ENCODE results near the gene IKZF4. TPM values are rescaled to one million over a fixed set of nuclear protein-coding genes. Genes with fewer than 3 reads are reported as not detected.

Gene IKZF4
- polyA plus RNA-seq, 1 donor (not counting 4 experiments of a cell fraction or from before 2014, with no cell fraction given) = 1.1 TPM

- Histone ChIP-seq H4K20me1 (ENCODE audit: control insufficient read depth, extremely low read depth, insufficient read depth, low read length) (no peaks in the 10 kb centered on the region), H3K27ac (ENCODE audit: control insufficient read depth, insufficient read depth, low read length) (no peak overlapping the region), H3K9me1 (ENCODE audit: control insufficient read depth, extremely low read depth, insufficient read depth, low read length) (no peaks in the 10 kb centered on the region), H3K9me3 (ENCODE audit: control insufficient read depth, low read depth, low read length) (no peaks in the 10 kb centered on the region), H3K27me3 (ENCODE audit: control insufficient read depth, extremely low read depth, insufficient read depth, low read length) (no peaks in the 10 kb centered on the region), H3K36me3 (ENCODE audit: control insufficient read depth in 2 of 2, extremely low read depth in 1 of 2, insufficient read depth in 2 of 2, low read length in 2 of 2) (peaks cover 41 to 42% of the 10 kb centered on the region in 2 experiments), H3K4me1 (ENCODE audit: control insufficient read depth, extremely low read depth, insufficient read depth, low read length) (no peaks in the 10 kb centered on the region), H3K79me2 (ENCODE audit: control insufficient read depth, insufficient read depth, low read length) (no peaks in the 10 kb centered on the region), H2AFZ (ENCODE audit: control insufficient read depth, low read length) (no peak overlapping the region), H3K4me2 (ENCODE audit: control insufficient read depth, extremely low read depth, insufficient read depth, low read depth, low read length) (no peak overlapping the region), H3K4me3 (ENCODE audit: control insufficient read depth in 2 of 3, extremely low read depth in 1 of 3, insufficient read depth in 2 of 3, low read depth in 1 of 3, low read length in 3 of 3) (no peak overlapping the region), H3K9ac (ENCODE audit: control insufficient read depth, extremely low read depth, insufficient read depth, low read length) (no peak overlapping the region)
- dilution Hi-C loops (cut with MboI; ENCODE audit: extremely low pct_ligation_motif_present, low sequenced_read_pairs) = no loop called here
- DNase-seq (ENCODE audit: low read depth, low spot score) (no peak), FAIRE-seq (no peak)
- TF ChIP-seq EZH2 (IDR thresholded peaks at IDR 0.05; ENCODE audit: low read length) (no peak), CTCF (optimal IDR thresholded peaks at IDR 0.05 in 1 of 3, IDR thresholded peaks at IDR 0.05 in 1 of 3, conservative IDR thresholded peaks at IDR 0.05 in 1 of 3; ENCODE audit: extremely low read depth in 1 of 3, insufficient read depth in 2 of 3, low read length in 3 of 3) (no peak)
These were observed 29.7 kb upstream of the IKZF4 start for GRCh38 chr12:55991110-55991509.

GRCh38 chr12:55993230-55993853 lies 27.5 kb upstream of the IKZF4 start:
- Histone ChIP-seq H3K27ac (ENCODE audit: control insufficient read depth, insufficient read depth, low read length) (no peak overlapping the region), H3K36me3 (ENCODE audit: control insufficient read depth in 2 of 2, extremely low read depth in 1 of 2, insufficient read depth in 2 of 2, low read length in 2 of 2) (peaks cover 37 to 41% of the 10 kb centered on the region in 2 experiments), H4K20me1 (ENCODE audit: control insufficient read depth, extremely low read depth, insufficient read depth, low read length) (no peaks in the 10 kb centered on the region), H3K9me3 (ENCODE audit: control insufficient read depth, low read depth, low read length) (no peaks in the 10 kb centered on the region), H3K4me2 (ENCODE audit: control insufficient read depth, extremely low read depth, insufficient read depth, low read depth, low read length) (no peak overlapping the region), H2AFZ (ENCODE audit: control insufficient read depth, low read length) (no peak overlapping the region), H3K9me1 (ENCODE audit: control insufficient read depth, extremely low read depth, insufficient read depth, low read length) (no peaks in the 10 kb centered on the region), H3K9ac (ENCODE audit: control insufficient read depth, extremely low read depth, insufficient read depth, low read length) (no peak overlapping the region), H3K27me3 (ENCODE audit: control insufficient read depth, extremely low read depth, insufficient read depth, low read length) (no peaks in the 10 kb centered on the region), H3K79me2 (ENCODE audit: control insufficient read depth, insufficient read depth, low read length) (no peaks in the 10 kb centered on the region), H3K4me1 (ENCODE audit: control insufficient read depth, extremely low read depth, insufficient read depth, low read length) (peaks cover 6% of the 10 kb centered on the region), H3K4me3 (ENCODE audit: control insufficient read depth in 2 of 3, extremely low read depth in 1 of 3, insufficient read depth in 2 of 3, low read depth in 1 of 3, low read length in 3 of 3) (no peak overlapping the region)
- no peak for DNase-seq (ENCODE audit: low read depth, low spot score)
- dilution Hi-C loops (cut with MboI; ENCODE audit: extremely low pct_ligation_motif_present, low sequenced_read_pairs) = no loop called here
- TF ChIP-seq CTCF (optimal IDR thresholded peaks at IDR 0.05 in 1 of 3, IDR thresholded peaks at IDR 0.05 in 1 of 3, conservative IDR thresholded peaks at IDR 0.05 in 1 of 3; ENCODE audit: extremely low read depth in 1 of 3, insufficient read depth in 2 of 3, low read length in 3 of 3) (no peak), EZH2 (IDR thresholded peaks at IDR 0.05; ENCODE audit: low read length) (no peak)
- FAIRE-seq = no peak
